CD4-positive, alpha-beta memory T cell (primary cell): ENCODE measurements around the gene FHIT. TPM values are rescaled to one million over a fixed set of nuclear protein-coding genes. Genes with fewer than 3 reads are reported as not detected.
"Not testable (repeated sequence)": the region's sequence is repeated elsewhere in the genome, so short reads cannot be mapped to it uniquely, and the experiment has no call there.

Experiments used
- CTCF ChIA-PET: fragments of 350-600 bp; sonication (Branson Sonifier 250); formaldehyde crosslinking; loops from one replicate; lab custom pipeline; 2021; ENCODE audit warnings: inconsistent platforms; ENCODE audit not compliant: partially characterized antibody; lab: Charles Lee
- POLR2A ChIA-PET: fragments of 350-600 bp; sonication (Branson Sonifier 250); formaldehyde crosslinking; loops from one replicate; lab custom pipeline; 2021; ENCODE audit not compliant: partially characterized antibody; lab: Charles Lee
- DNase-seq, 5 donors: peaks; one replicate each; pipeline versions ENCODE4 v3.0.0 to v3.0.0-alpha.2; 2020 to 2022; ENCODE audit warnings: mixed read lengths in 1 of 5
- H3K27ac ChIP-seq: one replicate; pipeline ENCODE4 v1.7.0; 2013; ENCODE audit warnings: low read depth, low read length
- H3K27me3 ChIP-seq: 2 replicates; pipeline ENCODE4 v1.7.0; 2013; ENCODE audit warnings: mild to moderate bottlenecking, low read length, moderate library complexity; ENCODE audit not compliant: insufficient read depth
- H3K36me3 ChIP-seq: 2 replicates; pipeline ENCODE4 v1.7.0; 2013; ENCODE audit warnings: mild to moderate bottlenecking, low read length, moderate library complexity; ENCODE audit not compliant: insufficient read depth
- H3K4me1 ChIP-seq: 2 replicates; pipeline ENCODE4 v1.7.0; 2013; ENCODE audit warnings: mild to moderate bottlenecking, low read length, moderate library complexity; ENCODE audit not compliant: insufficient read depth
- H3K4me3 ChIP-seq, 2 donors: one replicate each; pipeline ENCODE4 v1.7.0; 2013; ENCODE audit warnings: low read length in 2 of 2, mild to moderate bottlenecking in 1 of 2
- H3K9me3 ChIP-seq, 2 donors: one replicate each; pipeline ENCODE4 v1.7.0; 2013; ENCODE audit warnings: low read length in 2 of 2, control low read depth in 1 of 2; ENCODE audit not compliant: control insufficient read depth in 1 of 2
- H3K27ac Mint-ChIP-seq, 7 donors: one replicate each; pipeline ENCODE4 v1.8.0; 2020 to 2021; ENCODE audit warnings: mixed read lengths in 7 of 7, mild to moderate bottlenecking in 6 of 7, inconsistent platforms in 3 of 7, moderate library complexity in 3 of 7
- H3K27me3 Mint-ChIP-seq, 2 donors: one replicate each; pipeline ENCODE4 v1.8.0; 2020 to 2021; ENCODE audit warnings: mixed read lengths in 2 of 2
- H3K36me3 Mint-ChIP-seq, 2 donors: one replicate each; pipeline ENCODE4 v1.8.0; 2020 to 2021; ENCODE audit warnings: mixed read lengths in 2 of 2, inconsistent platforms in 1 of 2, mild to moderate bottlenecking in 1 of 2
- H3K4me1 Mint-ChIP-seq, 4 donors: one replicate each; pipeline ENCODE4 v1.8.0; 2020 to 2021; ENCODE audit warnings: mixed read lengths in 4 of 4, mild to moderate bottlenecking in 1 of 4
- H3K4me3 Mint-ChIP-seq, 8 donors: one replicate each; pipeline ENCODE4 v1.8.0; 2020 to 2021; ENCODE audit warnings: mixed read lengths in 8 of 8, mild to moderate bottlenecking in 7 of 8, moderate library complexity in 6 of 8, inconsistent platforms in 3 of 8
- H3K9me3 Mint-ChIP-seq, 8 donors: one replicate each; pipeline ENCODE4 v1.8.0; 2020 to 2021; ENCODE audit warnings: mixed read lengths in 8 of 8, mild to moderate bottlenecking in 5 of 8, inconsistent platforms in 3 of 8, moderate library complexity in 1 of 8
- intact Hi-C: fragments of 100-400 bp; cut with micrococcal nuclease; formaldehyde crosslinking; loops from one replicate; pipeline ENCODE4 v1.15.1; 2023
- polyA plus RNA-seq, 2 donors: library from polyadenylated mRNA; unstranded; fragments of 300-500 nt; fragmentation: Illumina TruSeq; gene quantifications; one replicate each; pipeline ENCODE4 v1.2.3, GENCODE V29; 2021
- total RNA-seq, 2 experiments: library from RNA; stranded (reverse); gene quantifications; one replicate each; pipeline ENCODE4 v1.2.3, GENCODE V29; 2021

Gene FHIT
- total and polyA plus RNA-seq, 4 experiments from 2014 or later, result 8.5 to 58.7 (median 33.2) TPM

DNA sequence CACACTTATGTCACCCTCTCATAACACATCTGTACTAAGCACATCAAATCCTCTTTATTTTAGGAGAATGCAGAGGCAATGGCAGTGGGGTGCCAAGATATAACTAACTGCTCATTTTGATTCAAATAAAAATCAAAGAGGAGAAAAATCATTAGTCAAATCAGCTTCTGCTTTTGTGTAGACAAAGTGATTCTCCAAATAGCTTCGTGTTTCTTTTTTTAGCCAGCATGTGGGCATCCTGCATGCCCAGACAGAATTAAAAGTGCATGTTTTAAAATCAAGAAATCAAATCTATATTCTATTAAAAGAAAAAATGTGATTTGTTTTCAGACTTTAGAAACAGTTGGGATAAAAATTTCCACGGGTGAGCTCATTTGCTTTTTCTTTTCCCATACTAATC lies 1440.1 kb downstream of the FHIT start:
- CTCF ChIA-PET, result interaction anchor here (1.1 to 2.5 kb wide), 2 partner anchors 93 to 235 kb away, joined by 3 to 19 read pairs; no protein-coding TSS in a partner anchor
- no peak overlapping the region for H3K4me3 Mint-ChIP-seq
- no peak overlapping the region for H3K27ac Mint-ChIP-seq
- Histone ChIP-seq H3K4me1 (no peaks in the 10 kb centered on the region), H3K4me3 (no peak overlapping the region), H3K27me3 (no peaks in the 10 kb centered on the region), H3K9me3 (no peaks in the 10 kb centered on the region), H3K27ac (no peak overlapping the region), H3K36me3 (no peaks in the 10 kb centered on the region)
- POLR2A ChIA-PET, result no interaction called here
- no peaks in the 10 kb centered on the region for H3K9me3 Mint-ChIP-seq
- intact Hi-C loops, result no loop called here
- H3K36me3 Mint-ChIP-seq, result peaks cover 0 to 2% of the 10 kb centered on the region in 2 donors
- no peak for DNase-seq
- peaks cover 1 to 13% (median 6%) of the 10 kb centered on the region in 4 donors for H3K4me1 Mint-ChIP-seq
- no peaks in the 10 kb centered on the region for H3K27me3 Mint-ChIP-seq

DNA sequence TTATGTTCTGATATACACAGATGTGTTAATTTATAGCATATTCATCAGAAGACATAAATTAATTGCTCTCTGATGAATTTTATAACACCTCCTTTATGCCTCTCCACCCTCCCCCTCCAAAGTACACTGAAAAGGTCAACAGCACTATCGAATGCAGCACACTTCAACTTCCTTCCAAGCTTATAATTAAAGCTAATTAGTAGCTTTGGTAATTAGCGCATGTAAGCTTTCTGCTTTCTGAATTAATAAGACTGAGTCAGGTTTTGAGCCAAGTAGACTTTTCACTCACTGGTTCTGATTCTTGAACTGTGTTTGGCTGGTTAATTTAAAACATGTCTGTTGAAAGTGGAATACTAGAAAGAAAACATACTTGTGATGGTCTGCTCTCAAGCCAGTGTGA lies 1440.6 kb downstream of the FHIT start:
- intact Hi-C loops, result no loop called here
- POLR2A ChIA-PET, result no interaction called here
- CTCF ChIA-PET, result interaction anchor here (0.9 to 2.5 kb wide), 6 partner anchors 19 to 601 kb away, joined by 3 to 19 read pairs (median 3); no protein-coding TSS in a partner anchor
- no peak overlapping the region for H3K27ac Mint-ChIP-seq
- Histone ChIP-seq H3K36me3 (no peaks in the 10 kb centered on the region), H3K27me3 (no peaks in the 10 kb centered on the region), H3K27ac (no peak overlapping the region), H3K4me1 (no peaks in the 10 kb centered on the region), H3K9me3 (no peaks in the 10 kb centered on the region), H3K4me3 (no peak overlapping the region)
- peaks cover 1 to 13% (median 6%) of the 10 kb centered on the region in 4 donors for H3K4me1 Mint-ChIP-seq
- H3K27me3 Mint-ChIP-seq, result no peaks in the 10 kb centered on the region
- no peaks in the 10 kb centered on the region for H3K9me3 Mint-ChIP-seq
- DNase-seq, result no peak
- peaks cover 0 to 2% of the 10 kb centered on the region in 2 donors for H3K36me3 Mint-ChIP-seq
- no peak overlapping the region for H3K4me3 Mint-ChIP-seq

DNA sequence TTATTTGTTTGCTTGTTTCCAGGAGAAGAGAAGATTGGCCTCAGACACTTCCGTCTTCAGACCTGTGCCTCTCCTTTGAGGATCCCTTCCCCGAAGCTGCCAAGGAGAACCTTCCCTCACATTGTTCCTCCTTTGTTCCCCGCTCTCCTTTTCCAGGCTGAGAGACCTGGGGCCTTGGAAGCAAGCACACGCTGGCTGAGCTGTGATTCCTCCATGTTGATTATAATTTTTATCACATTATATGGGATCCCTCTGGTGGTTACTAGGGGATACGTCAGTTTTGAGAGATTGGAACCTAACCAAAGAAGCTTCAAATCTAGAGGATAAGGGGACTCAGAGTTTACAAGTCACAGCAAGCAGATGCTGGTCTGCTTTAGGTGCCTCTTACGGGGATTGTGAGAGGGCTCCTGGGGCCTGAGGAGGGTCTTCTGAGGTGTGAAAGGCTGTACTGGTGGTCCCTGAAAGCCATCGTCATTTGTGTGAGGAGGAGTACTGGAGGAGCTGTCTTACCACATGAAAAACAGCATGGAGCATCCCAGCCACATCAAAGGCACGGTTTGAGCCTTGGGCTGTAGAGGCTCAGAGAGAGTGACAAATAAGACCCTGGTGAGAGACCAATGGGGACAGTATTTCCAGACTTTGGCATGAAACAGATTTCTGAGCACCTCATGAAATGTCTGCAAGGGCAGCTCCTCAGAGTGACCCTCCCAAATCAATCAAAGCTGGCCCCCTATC lies 1441.4 kb downstream of the FHIT start:
- Histone ChIP-seq H3K4me3 (no peak overlapping the region), H3K36me3 (no peaks in the 10 kb centered on the region), H3K4me1 (no peaks in the 10 kb centered on the region), H3K27ac (no peak overlapping the region), H3K27me3 (no peaks in the 10 kb centered on the region), H3K9me3 (no peaks in the 10 kb centered on the region)
- H3K27me3 Mint-ChIP-seq, result no peaks in the 10 kb centered on the region
- intact Hi-C loops, result no loop called here
- peaks cover 0 to 2% of the 10 kb centered on the region in 2 donors for H3K36me3 Mint-ChIP-seq
- ChIA-PET CTCF (interaction anchor here (0.9 to 2.5 kb wide), 6 partner anchors 19 to 600 kb away, joined by 3 to 19 read pairs (median 3); no protein-coding TSS in a partner anchor), POLR2A (no interaction called here)
- H3K27ac Mint-ChIP-seq, result peak overlapping the region in 2 of 7 donors; percentile 36 to 43
- H3K9me3 Mint-ChIP-seq, result no peaks in the 10 kb centered on the region
- peak in 4 of 5 donors; percentile 5 to 18 (median 14) for DNase-seq
- no peak overlapping the region for H3K4me3 Mint-ChIP-seq
- H3K4me1 Mint-ChIP-seq, result peaks cover 1 to 13% (median 6%) of the 10 kb centered on the region in 4 donors

DNA sequence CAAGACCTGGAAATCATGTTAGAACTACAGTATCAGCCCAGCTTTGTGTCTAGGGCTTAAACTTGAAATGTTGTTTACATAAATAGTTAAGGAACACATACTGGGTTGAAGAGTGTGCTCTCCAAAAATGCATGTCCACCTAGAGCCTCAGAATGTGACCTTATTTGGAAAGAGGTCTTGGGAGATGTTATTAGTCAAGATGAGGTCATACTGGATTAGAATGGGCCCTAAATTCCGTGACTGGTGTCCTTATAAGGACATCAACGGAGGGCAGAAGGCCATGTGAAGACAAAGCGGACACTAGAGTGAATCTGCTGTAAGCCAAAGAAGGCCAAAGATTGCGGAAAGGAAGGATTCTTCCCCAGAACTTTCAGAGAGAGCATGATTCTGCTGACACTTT lies 1442.2 kb downstream of the FHIT start:
- no peak overlapping the region for H3K4me3 ChIP-seq
- peaks cover 0 to 2% of the 10 kb centered on the region in 2 donors for H3K36me3 Mint-ChIP-seq
- H3K36me3 ChIP-seq, result no peaks in the 10 kb centered on the region
- H3K4me1 ChIP-seq, result no peaks in the 10 kb centered on the region
- intact Hi-C loops, result no loop called here
- H3K9me3 Mint-ChIP-seq, result no peaks in the 10 kb centered on the region
- H3K9me3 ChIP-seq, result no peaks in the 10 kb centered on the region
- no peak for DNase-seq
- H3K4me3 Mint-ChIP-seq, result no peak overlapping the region
- H3K27ac Mint-ChIP-seq, result no peak overlapping the region
- POLR2A ChIA-PET, result no interaction called here
- H3K27ac ChIP-seq, result no peak overlapping the region
- peaks cover 1 to 13% (median 6%) of the 10 kb centered on the region in 4 donors for H3K4me1 Mint-ChIP-seq
- no peaks in the 10 kb centered on the region for H3K27me3 Mint-ChIP-seq
- H3K27me3 ChIP-seq, result no peaks in the 10 kb centered on the region
- CTCF ChIA-PET, result interaction anchor here (0.8 to 2.5 kb wide), 3 partner anchors 8 to 233 kb away, joined by 3 to 19 read pairs (median 4); no protein-coding TSS in a partner anchor

DNA sequence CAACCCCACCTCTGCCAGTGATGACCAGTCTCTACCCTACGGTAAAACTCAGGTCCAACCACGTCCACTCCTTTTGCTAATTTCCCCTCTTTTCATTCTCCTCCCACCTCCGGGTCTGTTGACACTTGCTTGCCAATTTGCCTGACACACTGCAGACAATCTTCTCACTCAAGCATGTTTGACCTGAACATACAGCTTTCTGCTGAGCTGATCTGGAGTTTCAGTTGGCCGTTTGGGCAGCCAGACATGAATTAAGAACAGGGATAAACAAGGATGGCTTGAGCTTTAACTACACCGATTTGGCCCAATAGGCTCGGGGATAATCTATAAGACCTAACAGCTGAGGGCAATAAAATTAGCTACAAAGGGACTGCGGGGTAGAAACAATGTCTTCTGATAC lies 1442.8 kb downstream of the FHIT start:
- DNase-seq, result no peak
- ChIA-PET POLR2A (no interaction called here), CTCF (interaction anchor here (0.8 kb wide), 1 partner anchor 7 kb away, joined by 4 read pairs; no protein-coding TSS in a partner anchor)
- Histone ChIP-seq H3K27me3 (no peaks in the 10 kb centered on the region), H3K4me3 (no peak overlapping the region), H3K36me3 (no peaks in the 10 kb centered on the region), H3K27ac (no peak overlapping the region), H3K9me3 (no peaks in the 10 kb centered on the region), H3K4me1 (no peaks in the 10 kb centered on the region)
- Mint-ChIP-seq H3K27me3 (no peaks in the 10 kb centered on the region), H3K27ac (no peak overlapping the region), H3K4me3 (no peak overlapping the region), H3K4me1 (peaks cover 3 to 13% (median 6%) of the 10 kb centered on the region in 4 donors), H3K36me3 (peaks cover 0 to 2% of the 10 kb centered on the region in 2 donors), H3K9me3 (no peaks in the 10 kb centered on the region)
- intact Hi-C loops, result no loop called here

DNA sequence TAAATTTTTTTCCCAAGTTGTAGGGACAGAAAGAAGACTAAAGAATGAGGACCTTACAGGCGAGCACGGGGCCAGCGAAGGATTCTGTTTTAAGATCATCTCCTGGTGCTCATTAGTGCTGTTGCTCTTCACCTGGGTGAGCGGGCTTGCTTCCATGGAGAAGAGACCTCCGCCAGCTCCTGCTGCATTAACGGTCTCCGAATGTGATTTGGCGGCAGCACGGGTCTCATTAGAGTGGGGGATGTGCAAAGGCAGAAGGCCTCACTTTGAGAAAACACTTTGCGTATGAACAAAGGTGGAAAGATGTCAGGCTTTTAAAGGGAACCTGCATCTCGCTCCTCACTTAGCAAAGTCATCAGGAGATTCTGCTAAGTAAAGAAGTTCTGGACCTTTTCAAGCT lies 1448.0 kb downstream of the FHIT start:
- ChIA-PET POLR2A (no interaction called here), CTCF (no interaction called here)
- no peak overlapping the region for H3K4me3 Mint-ChIP-seq
- H3K9me3 Mint-ChIP-seq, result no peaks in the 10 kb centered on the region
- peaks cover 0 to 6% (median 3%) of the 10 kb centered on the region in 4 donors for H3K4me1 Mint-ChIP-seq
- no peaks in the 10 kb centered on the region for H3K27me3 Mint-ChIP-seq
- no peaks in the 10 kb centered on the region for H3K27me3 ChIP-seq
- H3K36me3 Mint-ChIP-seq, result peaks cover 0 to 2% of the 10 kb centered on the region in 2 donors
- no peaks in the 10 kb centered on the region for H3K4me1 ChIP-seq
- no peak overlapping the region for H3K27ac ChIP-seq
- H3K36me3 ChIP-seq, result no peaks in the 10 kb centered on the region
- H3K4me3 ChIP-seq, result no peak overlapping the region
- intact Hi-C loops, result no loop called here
- H3K9me3 ChIP-seq, result no peaks in the 10 kb centered on the region
- no peak for DNase-seq
- H3K27ac Mint-ChIP-seq, result no peak overlapping the region

DNA sequence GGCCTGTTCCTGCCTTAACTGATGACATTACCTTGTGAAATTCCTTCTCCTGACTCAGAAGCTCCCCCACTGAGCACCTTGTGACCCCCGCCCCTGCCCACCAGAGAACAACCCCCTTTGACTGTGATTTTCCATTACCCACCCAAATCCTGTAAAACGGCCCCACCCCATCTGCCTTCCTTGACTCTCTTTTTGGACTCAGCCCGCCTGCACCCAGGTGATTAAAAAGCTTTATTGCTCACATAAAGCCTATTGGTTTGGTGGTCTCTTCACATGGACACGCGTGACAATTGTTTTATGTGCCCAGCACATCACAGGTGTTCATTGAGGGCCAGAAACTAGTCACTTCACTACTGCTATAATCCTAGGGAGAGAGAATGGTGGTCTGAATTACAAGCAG lies 1448.8 kb downstream of the FHIT start:
- H3K4me1 Mint-ChIP-seq, H3K4me3 ChIP-seq, H3K4me3 Mint-ChIP-seq, H3K36me3 Mint-ChIP-seq, H3K27me3 Mint-ChIP-seq, H3K9me3 ChIP-seq, H3K27ac ChIP-seq, CTCF ChIA-PET, H3K9me3 Mint-ChIP-seq, H3K27me3 ChIP-seq, H3K36me3 ChIP-seq, H3K4me1 ChIP-seq, POLR2A ChIA-PET, DNase-seq, intact Hi-C loops: not testable (repeated sequence)
- H3K27ac Mint-ChIP-seq, result peak overlapping the region in 1 of 7 donors; percentile 32
